Measurements from ENCODE around the gene FOXD4L1.
A peak's percentile ranks its signal among the peaks of the same experiment; 100 is the strongest.
"Not testable (repeated sequence)": the region's sequence is repeated elsewhere in the genome, so short reads cannot be mapped to it uniquely, and the experiment has no call there.

The FOXD4L1 gene

GRCh38 chr2:113528126-113528525 is 29.7 kb downstream of the FOXD4L1 start:
- H3K4me1 ChIP-seq (ENCODE audit: control insufficient read depth, insufficient read depth, low read length); POLR2A ChIA-PET; H3K36me3 ChIP-seq (ENCODE audit: control insufficient read depth in 2 of 2, insufficient read depth in 1 of 2, low read length in 2 of 2); H3K4me3 ChIP-seq (ENCODE audit: low read depth, low read length); H3K27ac ChIP-seq (ENCODE audit: extremely low read depth, low read depth, low read length); H3K9me3 ChIP-seq (ENCODE audit: control insufficient read depth, insufficient read depth, low read depth, low read length); CTCF ChIA-PET: not testable (repeated sequence)

GRCh38 chr2:113528904-113529303 is 30.4 kb downstream of the FOXD4L1 start:
- H3K36me3 ChIP-seq (ENCODE audit: control insufficient read depth in 2 of 2, insufficient read depth in 1 of 2, low read length in 2 of 2); POLR2A ChIA-PET; CTCF ChIA-PET; H3K4me3 ChIP-seq (ENCODE audit: low read depth, low read length); H3K4me1 ChIP-seq (ENCODE audit: control insufficient read depth, insufficient read depth, low read length); H3K9me3 ChIP-seq (ENCODE audit: control insufficient read depth, insufficient read depth, low read depth, low read length); H3K27ac ChIP-seq (ENCODE audit: extremely low read depth, low read depth, low read length): not testable (repeated sequence)

GRCh38 chr2:113532991-113533390 is 34.5 kb downstream of the FOXD4L1 start:
- POLR2A ChIA-PET, result not testable (repeated sequence)

GRCh38 chr2:113536573-113536972 is 38.1 kb downstream of the FOXD4L1 start:
- H3K9me3 ChIP-seq (ENCODE audit: control insufficient read depth, insufficient read depth, low read depth, low read length); H3K4me3 ChIP-seq (ENCODE audit: low read depth, low read length); CTCF ChIA-PET; H3K27ac ChIP-seq (ENCODE audit: extremely low read depth, low read depth, low read length); POLR2A ChIA-PET; H3K4me1 ChIP-seq (ENCODE audit: control insufficient read depth, insufficient read depth, low read length); H3K36me3 ChIP-seq (ENCODE audit: control insufficient read depth in 2 of 2, insufficient read depth in 1 of 2, low read length in 2 of 2): not testable (repeated sequence)

More at GRCh38 chr2:113532991-113533390, 34.5 kb downstream of the FOXD4L1 start:
- H3K4me3 ChIP-seq (ENCODE audit: low read depth, low read length); H3K36me3 ChIP-seq (ENCODE audit: control insufficient read depth in 2 of 2, insufficient read depth in 1 of 2, low read length in 2 of 2); H3K4me1 ChIP-seq (ENCODE audit: control insufficient read depth, insufficient read depth, low read length); H3K27ac ChIP-seq (ENCODE audit: extremely low read depth, low read depth, low read length); H3K9me3 ChIP-seq (ENCODE audit: control insufficient read depth, insufficient read depth, low read depth, low read length); CTCF ChIA-PET: not testable (repeated sequence)

GRCh38 chr2:113540834-113541203 is 42.4 kb downstream of the FOXD4L1 start:
- H3K36me3 ChIP-seq (ENCODE audit: control insufficient read depth in 2 of 2, insufficient read depth in 1 of 2, low read length in 2 of 2); H3K4me1 ChIP-seq (ENCODE audit: control insufficient read depth, insufficient read depth, low read length); H3K4me3 ChIP-seq (ENCODE audit: low read depth, low read length); H3K27ac ChIP-seq (ENCODE audit: extremely low read depth, low read depth, low read length); H3K9me3 ChIP-seq (ENCODE audit: control insufficient read depth, insufficient read depth, low read depth, low read length); CTCF ChIA-PET; POLR2A ChIA-PET: not testable (repeated sequence)

GRCh38 chr2:113541204-113541975 is 42.9 kb downstream of the FOXD4L1 start:
- CTCF ChIA-PET, result interaction anchor here (0.6 kb wide), 1 partner anchor 218 kb away, joined by 3 read pairs; no protein-coding TSS in a partner anchor
- H3K36me3 ChIP-seq (ENCODE audit: control insufficient read depth in 2 of 2, insufficient read depth in 1 of 2, low read length in 2 of 2); POLR2A ChIA-PET; H3K27ac ChIP-seq (ENCODE audit: extremely low read depth, low read depth, low read length); H3K4me1 ChIP-seq (ENCODE audit: control insufficient read depth, insufficient read depth, low read length); H3K9me3 ChIP-seq (ENCODE audit: control insufficient read depth, insufficient read depth, low read depth, low read length): not testable (repeated sequence)
- peak overlapping the region; percentile 38 for H3K4me3 ChIP-seq (ENCODE audit: low read depth, low read length)
- TF ChIP-seq ZBTB26 (tag by site-specific recombination; optimal IDR thresholded peaks at IDR 0.05), result peak; percentile 76

- CTCF ChIA-PET, result interaction anchor here (0.6 kb wide), 1 partner anchor 217 kb away, joined by 3 read pairs; no protein-coding TSS in a partner anchor
- H3K4me3 ChIP-seq (ENCODE audit: low read depth, low read length), result peak overlapping the region; percentile 38
- H3K36me3 ChIP-seq (ENCODE audit: control insufficient read depth in 2 of 2, insufficient read depth in 1 of 2, low read length in 2 of 2); H3K9me3 ChIP-seq (ENCODE audit: control insufficient read depth, insufficient read depth, low read depth, low read length); POLR2A ChIA-PET; H3K4me1 ChIP-seq (ENCODE audit: control insufficient read depth, insufficient read depth, low read length); H3K27ac ChIP-seq (ENCODE audit: extremely low read depth, low read depth, low read length): not testable (repeated sequence)
Observed at GRCh38 chr2:113541976-113542485, 43.6 kb downstream of the FOXD4L1 start.

- POLR2A ChIA-PET, result not testable (repeated sequence)
Observed at GRCh38 chr2:113542529-113542928, 44.1 kb downstream of the FOXD4L1 start.

More at GRCh38 chr2:113542529-113542928, 44.1 kb downstream of the FOXD4L1 start:
- H3K27ac ChIP-seq (ENCODE audit: extremely low read depth, low read depth, low read length); H3K4me3 ChIP-seq (ENCODE audit: low read depth, low read length); H3K36me3 ChIP-seq (ENCODE audit: control insufficient read depth in 2 of 2, insufficient read depth in 1 of 2, low read length in 2 of 2); H3K9me3 ChIP-seq (ENCODE audit: control insufficient read depth, insufficient read depth, low read depth, low read length); H3K4me1 ChIP-seq (ENCODE audit: control insufficient read depth, insufficient read depth, low read length); CTCF ChIA-PET: not testable (repeated sequence)
